SK-N-SH treated with all-trans-retinoic acid at 6 μM for 48 hours (cell line): ENCODE results near the gene FRAS1.

Source experiments
- ATAC-seq: fragments of 200-7000 bp; cut with Tn5 transposase; 3 replicates; pipeline ENCODE4 v1.9.1; 2020; ENCODE audit warnings: mild to moderate bottlenecking, moderate library complexity
- ARNTL ChIP-seq: fragments of 450-650 bp; formaldehyde crosslinking; IDR thresholded peaks from 2 replicates; pipeline ENCODE4 v1.5.0; 2020; ENCODE audit warnings: low read depth, mild to moderate bottlenecking, moderate library complexity, borderline replicate concordance
- BACH2 ChIP-seq: fragments of 250-450 bp; sonication (Bioruptor Pico); IDR thresholded peaks from 2 replicates; pipeline ENCODE4 v1.9.0; 2021; ENCODE audit warnings: mild to moderate bottlenecking, borderline replicate concordance
- CSDC2 ChIP-seq: fragments of 250-450 bp; sonication (Bioruptor Pico); IDR thresholded peaks from 2 replicates; pipeline ENCODE4 v1.5.0; 2020; ENCODE audit warnings: mild to moderate bottlenecking, moderate library complexity
- CSRNP3 ChIP-seq: fragments of 250-450 bp; sonication (Bioruptor Pico); IDR thresholded peaks from 2 replicates; pipeline ENCODE4 v1.5.1; 2021; ENCODE audit warnings: mild to moderate bottlenecking, moderate library complexity
- ESRRG ChIP-seq: fragments of 250-450 bp; sonication (Bioruptor Pico); IDR thresholded peaks from 2 replicates; pipeline ENCODE4 v1.6.1; 2021; ENCODE audit warnings: mild to moderate bottlenecking
- OSR1 ChIP-seq: fragments of 250-450 bp; sonication (Bioruptor Pico); IDR thresholded peaks from 2 replicates; pipeline ENCODE4 v1.8.0; 2022; ENCODE audit warnings: moderate library complexity, mild to moderate bottlenecking, inconsistent platforms
- PPARA ChIP-seq: fragments of 250-450 bp; sonication (Bioruptor Pico); IDR thresholded peaks from 2 replicates; pipeline ENCODE4 v1.5.0; 2020; ENCODE audit warnings: mild to moderate bottlenecking, borderline replicate concordance
- RARB ChIP-seq: fragments of 250-450 bp; sonication (Bioruptor Pico); IDR thresholded peaks from 2 replicates; pipeline ENCODE4 v1.8.0; 2021; ENCODE audit warnings: mild to moderate bottlenecking, moderate library complexity
- SNAI2 ChIP-seq: fragments of 250-450 bp; sonication (Bioruptor Pico); IDR thresholded peaks from 2 replicates; pipeline ENCODE4 v1.5.0; 2020; ENCODE audit warnings: mild to moderate bottlenecking, moderate library complexity
- TCF4 ChIP-seq: fragments of 250-450 bp; sonication (Bioruptor Pico); IDR thresholded peaks from 2 replicates; pipeline ENCODE4 v1.8.0; 2021; ENCODE audit warnings: mild to moderate bottlenecking, moderate library complexity, borderline replicate concordance
- TOX ChIP-seq: fragments of 250-450 bp; sonication (Bioruptor Pico); IDR thresholded peaks from 2 replicates; pipeline ENCODE4 v1.8.0; 2021; ENCODE audit warnings: mild to moderate bottlenecking, moderate library complexity, borderline replicate concordance
- TSHZ2 ChIP-seq: fragments of 250-450 bp; sonication (Bioruptor Pico); IDR thresholded peaks from 2 replicates; pipeline ENCODE4 v1.5.0; 2020; ENCODE audit warnings: mild to moderate bottlenecking, moderate library complexity
- ZC3H10 ChIP-seq: fragments of 250-450 bp; sonication (Bioruptor Pico); IDR thresholded peaks from 2 replicates; pipeline ENCODE4 v1.5.1; 2021; ENCODE audit warnings: mild to moderate bottlenecking, moderate library complexity
- ZFP3 ChIP-seq: fragments of 250-450 bp; sonication (Bioruptor Pico); IDR thresholded peaks from 2 replicates; pipeline ENCODE4 v1.5.0; 2020; ENCODE audit warnings: mild to moderate bottlenecking, moderate library complexity
- ZNF8 ChIP-seq: fragments of 450-650 bp; formaldehyde crosslinking; IDR thresholded peaks from 2 replicates; pipeline ENCODE4 v1.5.0; 2020; ENCODE audit warnings: mild to moderate bottlenecking, moderate library complexity
- TF ChIP-seq, protein P1 (sequence below): fragments of 250-450 bp; sonication (Bioruptor Pico); IDR thresholded peaks from 2 replicates; pipeline ENCODE4 v1.8.0; 2020; ENCODE audit warnings: mild to moderate bottlenecking, moderate library complexity, borderline replicate concordance
- TF ChIP-seq, protein P2 (sequence below): fragments of 250-450 bp; sonication (Bioruptor Pico); IDR thresholded peaks from 2 replicates; pipeline ENCODE4 v1.8.0; 2021; ENCODE audit warnings: low read depth, mild to moderate bottlenecking, moderate library complexity, borderline replicate concordance
- TF ChIP-seq, protein P3 (sequence below): fragments of 250-450 bp; sonication (Bioruptor Pico); IDR thresholded peaks from 2 replicates; pipeline ENCODE4 v1.5.1; 2020; ENCODE audit warnings: low read depth, mild to moderate bottlenecking, moderate library complexity

Gene FRAS1

DNA sequence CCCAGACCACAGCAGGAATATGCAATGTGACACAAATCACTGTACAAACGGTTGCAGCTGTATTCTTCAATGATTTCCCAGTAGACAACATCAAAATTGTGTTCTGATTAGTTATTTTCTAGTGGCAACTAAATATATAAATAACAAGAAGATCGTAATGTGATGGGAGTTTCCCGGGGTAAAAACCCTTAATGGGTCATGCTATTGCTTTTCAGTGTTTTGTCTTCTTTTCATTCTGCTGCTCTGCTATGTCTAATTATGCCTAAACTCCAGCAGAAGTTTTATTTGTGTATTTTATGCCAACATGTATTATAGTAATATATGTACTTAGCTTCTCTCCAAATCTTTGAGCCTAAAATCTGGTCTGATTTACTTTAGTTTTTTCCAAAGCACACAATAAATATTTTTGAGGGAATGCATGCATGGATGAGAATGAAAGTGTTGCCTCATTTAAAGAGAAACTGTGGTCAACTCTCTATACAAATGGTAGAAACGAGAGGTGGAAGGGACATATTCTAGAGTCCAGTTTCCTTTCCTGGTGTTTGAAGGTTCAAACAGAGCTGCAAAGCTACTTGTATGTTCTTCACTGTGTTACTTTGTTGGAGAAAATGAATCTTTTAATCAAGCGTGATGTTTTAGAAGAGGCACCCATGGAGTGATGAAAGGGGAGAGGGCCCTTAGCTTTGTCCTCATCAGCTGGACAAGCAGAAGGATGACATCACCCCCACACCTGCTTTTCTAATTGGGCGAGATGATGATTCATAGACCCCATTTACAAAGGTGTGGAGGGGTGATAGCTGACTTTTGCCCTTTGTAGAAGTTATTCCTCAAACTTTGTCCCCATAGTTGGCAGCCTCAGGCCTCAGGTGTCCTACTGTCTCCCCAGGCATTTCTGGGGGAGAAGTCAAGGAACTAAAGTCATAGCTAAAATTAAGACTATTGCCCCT lies 129.7 kb downstream of the FRAS1 start (continued):
- TF ChIP-seq TSHZ2 (no peak), ZNF8 (CRISPR knock-in tag) (no peak)

DNA sequence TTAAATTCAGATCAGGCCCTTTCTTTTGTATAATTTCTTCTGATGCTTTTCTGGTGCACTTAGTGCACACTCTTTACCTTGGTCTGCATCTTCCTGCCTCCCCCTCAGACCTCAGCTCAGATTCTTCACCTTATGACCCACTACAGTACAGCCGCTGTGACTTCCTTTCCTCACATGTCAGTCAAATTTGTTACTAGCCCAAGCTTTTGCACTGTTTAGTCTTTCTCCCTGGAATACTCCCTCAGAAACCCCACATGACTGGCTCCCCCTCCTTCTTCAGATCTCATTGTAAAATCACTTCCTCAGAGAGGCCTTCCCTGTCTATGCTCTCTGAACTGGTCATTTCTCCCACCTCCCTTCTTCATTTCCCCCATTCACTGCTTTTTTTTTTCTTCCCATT lies 132.9 kb downstream of the FRAS1 start:
- ATAC-seq = no peak
- no peak for TF ChIP-seq BACH2 (CRISPR knock-in tag)
- TF ChIP-seq ARNTL = no peak
- TF ChIP-seq PPARA (CRISPR knock-in tag) = no peak
- TF ChIP-seq RARB (CRISPR knock-in tag) = no peak
- TF ChIP-seq, protein P1, sequence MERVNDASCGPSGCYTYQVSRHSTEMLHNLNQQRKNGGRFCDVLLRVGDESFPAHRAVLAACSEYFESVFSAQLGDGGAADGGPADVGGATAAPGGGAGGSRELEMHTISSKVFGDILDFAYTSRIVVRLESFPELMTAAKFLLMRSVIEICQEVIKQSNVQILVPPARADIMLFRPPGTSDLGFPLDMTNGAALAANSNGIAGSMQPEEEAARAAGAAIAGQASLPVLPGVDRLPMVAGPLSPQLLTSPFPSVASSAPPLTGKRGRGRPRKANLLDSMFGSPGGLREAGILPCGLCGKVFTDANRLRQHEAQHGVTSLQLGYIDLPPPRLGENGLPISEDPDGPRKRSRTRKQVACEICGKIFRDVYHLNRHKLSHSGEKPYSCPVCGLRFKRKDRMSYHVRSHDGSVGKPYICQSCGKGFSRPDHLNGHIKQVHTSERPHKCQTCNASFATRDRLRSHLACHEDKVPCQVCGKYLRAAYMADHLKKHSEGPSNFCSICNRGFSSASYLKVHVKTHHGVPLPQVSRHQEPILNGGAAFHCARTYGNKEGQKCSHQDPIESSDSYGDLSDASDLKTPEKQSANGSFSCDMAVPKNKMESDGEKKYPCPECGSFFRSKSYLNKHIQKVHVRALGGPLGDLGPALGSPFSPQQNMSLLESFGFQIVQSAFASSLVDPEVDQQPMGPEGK (CRISPR knock-in tag) = no peak
- no peak for TF ChIP-seq TCF4 (CRISPR knock-in tag)
- no peak for TF ChIP-seq ZFP3 (CRISPR knock-in tag)
- TF ChIP-seq ESRRG (CRISPR knock-in tag) = no peak
- TF ChIP-seq CSDC2 (CRISPR knock-in tag) = no peak
- TF ChIP-seq, protein P2, sequence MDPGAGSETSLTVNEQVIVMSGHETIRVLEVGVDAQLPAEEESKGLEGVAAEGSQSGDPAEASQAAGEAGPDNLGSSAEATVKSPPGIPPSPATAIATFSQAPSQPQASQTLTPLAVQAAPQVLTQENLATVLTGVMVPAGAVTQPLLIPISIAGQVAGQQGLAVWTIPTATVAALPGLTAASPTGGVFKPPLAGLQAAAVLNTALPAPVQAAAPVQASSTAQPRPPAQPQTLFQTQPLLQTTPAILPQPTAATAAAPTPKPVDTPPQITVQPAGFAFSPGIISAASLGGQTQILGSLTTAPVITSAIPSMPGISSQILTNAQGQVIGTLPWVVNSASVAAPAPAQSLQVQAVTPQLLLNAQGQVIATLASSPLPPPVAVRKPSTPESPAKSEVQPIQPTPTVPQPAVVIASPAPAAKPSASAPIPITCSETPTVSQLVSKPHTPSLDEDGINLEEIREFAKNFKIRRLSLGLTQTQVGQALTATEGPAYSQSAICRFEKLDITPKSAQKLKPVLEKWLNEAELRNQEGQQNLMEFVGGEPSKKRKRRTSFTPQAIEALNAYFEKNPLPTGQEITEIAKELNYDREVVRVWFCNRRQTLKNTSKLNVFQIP (CRISPR knock-in tag) = no peak
- no peak for TF ChIP-seq OSR1 (CRISPR knock-in tag)
- TF ChIP-seq, all 23 proteins: peak for 0

DNA sequence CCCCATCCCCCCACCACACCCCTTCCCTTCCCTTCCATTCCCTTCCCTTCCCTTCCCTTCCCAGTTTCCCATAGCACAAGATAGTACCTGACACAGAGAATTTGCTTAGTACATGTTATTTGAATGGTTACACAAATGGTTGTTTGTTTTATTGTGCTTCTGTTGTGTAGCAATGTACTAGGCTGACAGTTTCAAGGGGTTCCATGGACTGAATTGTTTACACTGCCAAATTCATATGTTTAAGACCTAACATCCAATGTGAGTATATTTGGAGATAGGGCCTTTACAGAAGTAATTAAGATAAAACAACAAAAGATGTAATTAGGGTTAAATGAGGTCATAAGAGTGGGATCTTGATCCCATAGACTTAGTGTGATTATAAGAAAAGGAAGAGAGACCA lies 133.5 kb downstream of the FRAS1 start:
- ATAC-seq = no peak
- TF ChIP-seq ZC3H10 (CRISPR knock-in tag) (no peak), ZNF8 (CRISPR knock-in tag) (no peak), ESRRG (CRISPR knock-in tag) (no peak), OSR1 (CRISPR knock-in tag) (no peak), CSRNP3 (CRISPR knock-in tag) (no peak), BACH2 (CRISPR knock-in tag) (no peak), TOX (CRISPR knock-in tag) (no peak), CSDC2 (CRISPR knock-in tag) (no peak), SNAI2 (CRISPR knock-in tag) (no peak), ZFP3 (CRISPR knock-in tag) (no peak)
- TF ChIP-seq, protein P1 (CRISPR knock-in tag) = no peak
- TF ChIP-seq, protein P3, sequence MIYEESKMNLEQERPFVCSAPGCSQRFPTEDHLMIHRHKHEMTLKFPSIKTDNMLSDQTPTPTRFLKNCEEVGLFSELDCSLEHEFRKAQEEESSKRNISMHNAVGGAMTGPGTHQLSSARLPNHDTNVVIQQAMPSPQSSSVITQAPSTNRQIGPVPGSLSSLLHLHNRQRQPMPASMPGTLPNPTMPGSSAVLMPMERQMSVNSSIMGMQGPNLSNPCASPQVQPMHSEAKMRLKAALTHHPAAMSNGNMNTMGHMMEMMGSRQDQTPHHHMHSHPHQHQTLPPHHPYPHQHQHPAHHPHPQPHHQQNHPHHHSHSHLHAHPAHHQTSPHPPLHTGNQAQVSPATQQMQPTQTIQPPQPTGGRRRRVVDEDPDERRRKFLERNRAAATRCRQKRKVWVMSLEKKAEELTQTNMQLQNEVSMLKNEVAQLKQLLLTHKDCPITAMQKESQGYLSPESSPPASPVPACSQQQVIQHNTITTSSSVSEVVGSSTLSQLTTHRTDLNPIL = no peak
- TF ChIP-seq, all 23 proteins: peak for 0
